ENCODE results near the gene RBM12.
"Not testable (repeated sequence)": the region's sequence is repeated elsewhere in the genome, so short reads cannot be mapped to it uniquely, and the experiment has no call there.

RBM12 gene

DNA sequence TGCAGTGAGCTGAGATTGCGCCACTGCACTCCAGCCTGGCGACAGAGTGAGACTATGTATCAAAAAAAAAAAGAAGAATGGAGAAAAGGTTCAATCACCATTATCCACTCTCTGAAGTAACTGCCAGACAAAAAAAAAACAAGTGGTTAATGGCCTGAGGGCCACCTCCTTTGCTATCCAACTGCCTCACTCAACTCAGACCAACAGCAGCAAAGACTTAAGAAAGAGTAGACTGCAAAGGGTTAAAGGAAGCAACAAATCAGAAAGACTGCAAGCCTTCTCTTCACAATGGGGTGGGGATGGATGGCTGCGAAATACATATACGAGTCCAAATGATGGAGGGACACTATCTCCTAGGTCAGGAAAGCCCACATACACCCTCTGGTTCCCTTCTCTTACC lies 31.3 kb upstream of the RBM12 start:
- 79% methylated on average over 3 of the region's 4 CpGs for WGBS
- Histone ChIP-seq H3K36me3 (ENCODE audit: insufficient read depth, low read length) (peaks cover 15% of the 10 kb centered on the region; the same call in 1 of the 2 replicates), H3K9ac (ENCODE audit: low read depth, low read length) (no peak overlapping the region), H3K4me3 (ENCODE audit: low read length) (no peak overlapping the region), H3K27ac (ENCODE audit: low read depth, low read length) (no peak overlapping the region), H3K4me1 (ENCODE audit: insufficient read depth, low read length) (peaks cover 8% of the 10 kb centered on the region; the same call in 1 of the 2 replicates), H3K27me3 (ENCODE audit: insufficient read depth, low read length) (no peaks in the 10 kb centered on the region), H3K9me3 (ENCODE audit: insufficient read depth, low read depth, low read length) (no peaks in the 10 kb centered on the region)

- WGBS, result 92% methylated on average over 2 of the region's 2 CpGs
- no peak overlapping the region for H3K4me3 ChIP-seq (ENCODE audit: low read length)
- peaks cover 6% of the 10 kb centered on the region; the same call in 1 of the 2 replicates for H3K4me1 ChIP-seq (ENCODE audit: insufficient read depth, low read length)
- H3K27ac ChIP-seq (ENCODE audit: low read depth, low read length), result no peak overlapping the region
- no peaks in the 10 kb centered on the region for H3K27me3 ChIP-seq (ENCODE audit: insufficient read depth, low read length)
- H3K9ac ChIP-seq (ENCODE audit: low read depth, low read length), result no peak overlapping the region
- H3K36me3 ChIP-seq (ENCODE audit: insufficient read depth, low read length), result peaks cover 14% of the 10 kb centered on the region
- no peaks in the 10 kb centered on the region for H3K9me3 ChIP-seq (ENCODE audit: insufficient read depth, low read depth, low read length)
These were observed 30.6 kb upstream of the RBM12 start for GRCh38 chr20:35695245-35695749.

DNA sequence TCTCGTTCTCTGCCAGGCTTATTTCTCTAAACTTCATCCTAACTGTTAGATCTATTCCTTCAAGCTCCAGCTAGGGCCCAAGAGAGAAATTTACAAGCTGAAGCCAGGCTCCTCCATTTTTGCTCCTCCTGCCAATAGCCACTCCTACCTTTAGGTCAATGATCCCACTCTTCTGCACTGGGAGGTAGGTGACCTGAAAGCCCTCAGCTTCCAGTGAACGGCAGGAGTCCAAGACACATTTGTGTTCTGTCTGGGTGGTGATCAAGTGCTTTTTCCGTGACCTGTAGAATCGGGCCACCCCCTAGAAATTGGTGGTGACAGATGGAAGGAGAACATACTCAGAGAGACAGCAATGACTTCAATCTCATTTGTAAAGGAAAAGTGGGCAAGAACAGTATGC lies 25.6 kb upstream of the RBM12 start:
- no peak overlapping the region for H3K27ac ChIP-seq (ENCODE audit: low read depth, low read length)
- peaks cover 6% of the 10 kb centered on the region; the same call in 1 of the 2 replicates for H3K9me3 ChIP-seq (ENCODE audit: insufficient read depth, low read depth, low read length)
- WGBS, result 94% methylated on average over 4 of the region's 4 CpGs
- H3K27me3 ChIP-seq (ENCODE audit: insufficient read depth, low read length), result no peaks in the 10 kb centered on the region
- no peak overlapping the region for H3K4me3 ChIP-seq (ENCODE audit: low read length)
- H3K36me3 ChIP-seq (ENCODE audit: insufficient read depth, low read length), result peaks cover 37% of the 10 kb centered on the region
- no peak overlapping the region for H3K9ac ChIP-seq (ENCODE audit: low read depth, low read length)
- H3K4me1 ChIP-seq (ENCODE audit: insufficient read depth, low read length), result no peaks in the 10 kb centered on the region

GRCh38 chr20:35686872-35687271 lies 22.2 kb upstream of the RBM12 start:
- not testable (repeated sequence) for H3K4me1 ChIP-seq (ENCODE audit: insufficient read depth, low read length); H3K4me3 ChIP-seq (ENCODE audit: low read length); H3K27me3 ChIP-seq (ENCODE audit: insufficient read depth, low read length); H3K9me3 ChIP-seq (ENCODE audit: insufficient read depth, low read depth, low read length); H3K9ac ChIP-seq (ENCODE audit: low read depth, low read length); H3K27ac ChIP-seq (ENCODE audit: low read depth, low read length)
- peaks cover 26% of the 10 kb centered on the region for H3K36me3 ChIP-seq (ENCODE audit: insufficient read depth, low read length)
- 89% methylated on average over 10 of the region's 11 CpGs for WGBS

DNA sequence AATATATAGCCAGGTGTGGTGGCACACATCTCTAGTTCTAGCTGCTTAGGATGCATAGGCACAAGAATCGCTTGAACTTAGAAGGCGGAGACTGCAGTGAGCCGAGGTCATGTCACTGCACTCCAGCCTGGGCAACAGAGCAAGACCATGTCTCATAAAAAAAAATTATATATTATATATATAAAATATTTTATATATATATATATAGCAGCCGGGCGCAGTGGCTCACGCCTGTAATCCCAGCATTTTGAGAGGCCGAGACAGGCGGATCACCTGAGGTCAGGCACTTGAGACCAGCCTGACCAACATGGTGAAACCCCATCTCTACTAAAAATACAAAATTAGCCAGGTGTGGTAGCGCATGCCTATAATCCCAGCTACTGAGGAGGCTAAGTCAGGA lies 20.7 kb upstream of the RBM12 start:
- H3K9me3 ChIP-seq (ENCODE audit: insufficient read depth, low read depth, low read length); H3K4me1 ChIP-seq (ENCODE audit: insufficient read depth, low read length); H3K9ac ChIP-seq (ENCODE audit: low read depth, low read length); H3K4me3 ChIP-seq (ENCODE audit: low read length); H3K27ac ChIP-seq (ENCODE audit: low read depth, low read length); H3K27me3 ChIP-seq (ENCODE audit: insufficient read depth, low read length): not testable (repeated sequence)
- WGBS, result 93% methylated on average over 9 of the region's 9 CpGs
- peaks cover 26% of the 10 kb centered on the region for H3K36me3 ChIP-seq (ENCODE audit: insufficient read depth, low read length)

DNA sequence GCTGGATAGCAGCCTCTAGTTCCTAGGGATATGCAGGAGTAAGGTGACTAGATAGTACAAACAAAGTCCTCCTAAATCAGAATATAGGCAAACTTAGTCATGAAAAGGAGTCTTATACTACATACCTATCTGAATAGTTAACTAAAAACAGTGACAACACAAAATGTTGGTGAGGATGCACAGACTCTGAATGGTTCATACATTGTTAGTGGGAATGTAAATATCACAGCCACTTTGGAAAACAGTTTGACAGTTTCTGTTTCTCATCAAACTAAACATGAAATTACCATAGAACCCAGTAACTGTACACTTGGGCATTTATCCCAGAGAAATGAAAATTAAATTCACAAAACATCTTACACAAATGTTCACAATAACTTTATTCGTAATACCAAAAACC lies 17.3 kb upstream of the RBM12 start:
- H3K9ac ChIP-seq (ENCODE audit: low read depth, low read length), result no peak overlapping the region
- 97% methylated on average over 1 of the region's 1 CpG for WGBS
- H3K27me3 ChIP-seq (ENCODE audit: insufficient read depth, low read length), result no peaks in the 10 kb centered on the region
- 0 out of 2 replicates have a peak, but pooled peaks cover 1% of the 10 kb centered on the region for H3K9me3 ChIP-seq (ENCODE audit: insufficient read depth, low read depth, low read length)
- no peak overlapping the region for H3K4me3 ChIP-seq (ENCODE audit: low read length)
- H3K36me3 ChIP-seq (ENCODE audit: insufficient read depth, low read length), result 0 out of 2 replicates have a peak, but pooled peaks cover 3% of the 10 kb centered on the region
- H3K27ac ChIP-seq (ENCODE audit: low read depth, low read length), result no peak overlapping the region
- no peaks in the 10 kb centered on the region for H3K4me1 ChIP-seq (ENCODE audit: insufficient read depth, low read length)

- no peak overlapping the region for H3K9ac ChIP-seq (ENCODE audit: low read depth, low read length)
- no peaks in the 10 kb centered on the region for H3K4me1 ChIP-seq (ENCODE audit: insufficient read depth, low read length)
- no peak overlapping the region for H3K27ac ChIP-seq (ENCODE audit: low read depth, low read length)
- no peaks in the 10 kb centered on the region for H3K9me3 ChIP-seq (ENCODE audit: insufficient read depth, low read depth, low read length)
- H3K27me3 ChIP-seq (ENCODE audit: insufficient read depth, low read length), result no peaks in the 10 kb centered on the region
- no peaks in the 10 kb centered on the region for H3K36me3 ChIP-seq (ENCODE audit: insufficient read depth, low read length)
- WGBS, result 87% methylated on average over 4 of the region's 4 CpGs
- no peak overlapping the region for H3K4me3 ChIP-seq (ENCODE audit: low read length)
These were observed 15.9 kb upstream of the RBM12 start for GRCh38 chr20:35680452-35681183.

DNA sequence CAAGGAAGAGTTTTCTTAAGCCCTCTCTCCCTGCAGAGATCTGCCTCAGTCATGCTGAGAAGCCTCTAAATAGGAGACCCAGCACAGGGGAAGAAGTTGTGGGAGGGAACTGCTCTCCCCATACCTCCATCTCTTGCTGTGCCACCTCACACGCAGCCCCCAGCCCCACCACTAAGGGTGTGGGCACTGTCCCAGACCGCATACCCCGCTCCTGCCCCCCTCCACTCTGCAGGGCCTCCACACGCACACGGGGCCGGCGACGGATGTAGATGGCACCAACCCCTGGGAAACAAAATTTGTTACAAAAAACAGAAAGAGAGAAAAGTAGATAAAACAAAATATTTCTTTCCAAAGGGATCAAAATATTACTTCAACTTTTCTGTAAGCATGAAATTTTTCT lies 10.2 kb upstream of the RBM12 start:
- Histone ChIP-seq H3K4me3 (ENCODE audit: low read length) (no peak overlapping the region), H3K9ac (ENCODE audit: low read depth, low read length) (no peak overlapping the region), H3K27ac (ENCODE audit: low read depth, low read length) (no peak overlapping the region), H3K9me3 (ENCODE audit: insufficient read depth, low read depth, low read length) (no peaks in the 10 kb centered on the region), H3K4me1 (ENCODE audit: insufficient read depth, low read length) (no peaks in the 10 kb centered on the region), H3K27me3 (ENCODE audit: insufficient read depth, low read length) (no peaks in the 10 kb centered on the region), H3K36me3 (ENCODE audit: insufficient read depth, low read length) (peaks cover 28% of the 10 kb centered on the region)
- 97% methylated on average over 6 of the region's 8 CpGs for WGBS

DNA sequence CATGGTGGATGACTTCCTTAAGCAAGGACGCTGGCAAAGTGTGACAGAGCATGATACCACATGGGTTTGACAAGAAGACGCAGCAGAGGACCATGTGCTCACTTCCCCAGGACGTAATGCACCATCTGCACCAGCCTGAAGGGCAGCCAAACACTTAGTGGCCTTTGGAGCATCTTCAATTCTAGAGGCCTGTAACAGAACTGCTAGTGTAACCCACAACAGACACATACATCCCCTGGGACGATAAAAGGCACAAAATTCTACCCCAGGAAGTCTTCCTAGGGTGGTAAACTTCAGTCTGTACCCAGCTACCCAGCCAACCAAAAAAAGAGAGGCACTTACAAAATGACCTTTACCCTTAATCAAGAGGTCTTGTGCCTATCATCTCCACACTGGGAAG lies 9.2 kb upstream of the RBM12 start:
- Histone ChIP-seq H3K27ac (ENCODE audit: low read depth, low read length) (no peak overlapping the region), H3K9me3 (ENCODE audit: insufficient read depth, low read depth, low read length) (no peaks in the 10 kb centered on the region), H3K4me3 (ENCODE audit: low read length) (no peak overlapping the region), H3K27me3 (ENCODE audit: insufficient read depth, low read length) (no peaks in the 10 kb centered on the region), H3K36me3 (ENCODE audit: insufficient read depth, low read length) (peaks cover 38% of the 10 kb centered on the region), H3K4me1 (ENCODE audit: insufficient read depth, low read length) (no peaks in the 10 kb centered on the region), H3K9ac (ENCODE audit: low read depth, low read length) (no peak overlapping the region)
- WGBS, result 93% methylated on average over 4 of the region's 4 CpGs

- Histone ChIP-seq H3K9ac (ENCODE audit: low read depth, low read length) (no peak overlapping the region), H3K36me3 (ENCODE audit: insufficient read depth, low read length) (peaks cover 45% of the 10 kb centered on the region), H3K4me1 (ENCODE audit: insufficient read depth, low read length) (no peaks in the 10 kb centered on the region), H3K9me3 (ENCODE audit: insufficient read depth, low read depth, low read length) (no peaks in the 10 kb centered on the region), H3K27me3 (ENCODE audit: insufficient read depth, low read length) (no peaks in the 10 kb centered on the region), H3K27ac (ENCODE audit: low read depth, low read length) (no peak overlapping the region), H3K4me3 (ENCODE audit: low read length) (no peak overlapping the region)
- WGBS, result 71% methylated on average over 1 of the region's 1 CpG
These were observed 5.0 kb upstream of the RBM12 start for GRCh38 chr20:35669681-35670080.

DNA sequence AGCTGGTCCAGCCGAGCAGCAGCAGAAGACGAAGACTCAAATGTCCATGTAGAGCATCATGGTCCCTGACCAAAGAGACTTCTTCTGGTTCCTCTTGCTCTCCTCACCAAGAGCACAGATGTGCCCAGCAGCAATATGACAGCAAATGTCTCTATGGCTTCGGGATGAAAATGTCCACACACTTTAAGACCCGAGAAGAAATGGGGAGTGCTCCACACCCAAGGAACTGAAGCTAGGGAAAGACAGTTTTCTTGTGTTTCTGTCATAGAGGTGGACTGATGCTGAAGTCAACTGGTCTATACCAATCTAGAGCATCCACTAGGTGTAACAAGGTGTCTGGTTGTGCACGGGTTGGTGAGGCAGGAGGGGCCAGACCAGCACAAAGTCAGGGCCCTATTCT lies 4.5 kb upstream of the RBM12 start:
- Histone ChIP-seq H3K9ac (ENCODE audit: low read depth, low read length) (no peak overlapping the region), H3K9me3 (ENCODE audit: insufficient read depth, low read depth, low read length) (no peaks in the 10 kb centered on the region), H3K27me3 (ENCODE audit: insufficient read depth, low read length) (no peaks in the 10 kb centered on the region), H3K36me3 (ENCODE audit: insufficient read depth, low read length) (peaks cover 40% of the 10 kb centered on the region), H3K4me3 (ENCODE audit: low read length) (no peak overlapping the region), H3K4me1 (ENCODE audit: insufficient read depth, low read length) (no peaks in the 10 kb centered on the region), H3K27ac (ENCODE audit: low read depth, low read length) (no peak overlapping the region)
- 94% methylated on average over 5 of the region's 5 CpGs for WGBS

DNA sequence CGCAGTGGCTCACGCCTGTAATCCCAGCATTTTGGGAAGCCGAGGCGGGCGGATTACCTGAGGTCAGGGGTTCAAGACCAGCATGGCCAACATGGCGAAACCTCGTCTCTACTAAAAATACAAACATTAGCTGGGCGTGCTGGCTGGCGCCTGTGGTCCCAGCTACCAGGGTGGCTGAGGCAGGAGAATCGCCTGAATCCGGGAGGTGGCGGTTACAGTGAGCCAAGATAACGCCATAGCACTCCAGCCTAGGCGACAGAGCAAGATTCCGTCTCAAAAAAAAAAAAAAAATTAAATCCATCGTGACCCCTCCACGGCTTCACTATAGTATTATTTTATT lies 1.2 kb upstream of the RBM12 start:
- Histone ChIP-seq H3K27me3 (ENCODE audit: insufficient read depth, low read length) (no peaks in the 10 kb centered on the region), H3K4me3 (ENCODE audit: low read length) (no peak overlapping the region), H3K4me1 (ENCODE audit: insufficient read depth, low read length) (peaks cover 25% of the 10 kb centered on the region), H3K9ac (ENCODE audit: low read depth, low read length) (no peak overlapping the region), H3K27ac (ENCODE audit: low read depth, low read length) (no peak overlapping the region), H3K36me3 (ENCODE audit: insufficient read depth, low read length) (peaks cover 21% of the 10 kb centered on the region), H3K9me3 (ENCODE audit: insufficient read depth, low read depth, low read length) (no peaks in the 10 kb centered on the region)
- WGBS, result 96% methylated on average over 15 of the region's 17 CpGs
